Suppressor macrophage treated with lipopolysaccharide for 4 hours (primary cell): ENCODE measurements around the gene KCP.

Experiments
- DNase-seq: peaks from one replicate; pipeline ENCODE4 v3.0.0-alpha.2; 2020

Gene KCP

DNA sequence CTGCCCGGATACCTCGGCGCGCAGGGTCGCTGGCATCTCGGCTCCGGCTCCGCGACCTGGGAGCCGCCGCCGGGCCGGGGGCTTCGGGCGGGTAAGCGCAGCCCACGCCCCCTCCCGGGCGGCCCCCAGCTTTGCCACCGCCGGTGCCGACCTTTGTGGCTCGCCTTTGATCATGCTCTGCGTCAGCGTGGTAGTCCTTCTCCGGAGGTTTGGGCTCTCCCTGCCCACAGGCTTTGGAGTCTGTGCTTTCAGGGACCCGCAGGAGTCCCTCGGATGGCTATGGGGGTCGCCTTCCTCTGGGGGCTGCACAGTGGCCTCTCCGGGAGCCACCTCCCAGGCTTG is 40.6 kb downstream of the KCP start:
- DNase-seq, result no peak

- DNase-seq, result peak; percentile 37
Measured at GRCh38 chr7:128869138-128869943, 41.2 kb downstream of the KCP start.

GRCh38 chr7:128868624-128869137 is 41.8 kb downstream of the KCP start:
- no peak for DNase-seq

- no peak for DNase-seq
Measured at GRCh38 chr7:128867842-128868623, 42.5 kb downstream of the KCP start.

DNA sequence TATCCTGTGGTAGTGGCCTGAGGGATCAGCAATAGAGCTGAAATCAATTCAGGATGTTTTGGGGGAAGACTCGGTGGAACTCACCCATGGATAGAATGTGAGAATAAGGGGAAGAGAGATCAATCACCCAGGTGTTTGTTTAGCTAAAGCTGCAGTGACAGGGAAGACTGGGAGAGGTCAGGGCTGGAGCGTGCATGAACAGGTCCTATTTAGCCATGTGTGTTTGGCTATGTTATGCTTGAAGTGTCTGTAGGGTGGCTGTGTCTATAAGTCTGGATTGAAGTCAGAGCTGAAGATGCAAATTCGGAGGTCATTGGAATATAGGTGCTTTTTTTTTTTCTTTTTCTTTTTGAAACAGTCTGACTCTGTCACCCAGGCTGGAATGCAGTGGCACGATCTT is 43.3 kb downstream of the KCP start:
- DNase-seq, result no peak

- DNase-seq, result no peak
Measured at GRCh38 chr7:128865996-128866877, 44.3 kb downstream of the KCP start.

DNA sequence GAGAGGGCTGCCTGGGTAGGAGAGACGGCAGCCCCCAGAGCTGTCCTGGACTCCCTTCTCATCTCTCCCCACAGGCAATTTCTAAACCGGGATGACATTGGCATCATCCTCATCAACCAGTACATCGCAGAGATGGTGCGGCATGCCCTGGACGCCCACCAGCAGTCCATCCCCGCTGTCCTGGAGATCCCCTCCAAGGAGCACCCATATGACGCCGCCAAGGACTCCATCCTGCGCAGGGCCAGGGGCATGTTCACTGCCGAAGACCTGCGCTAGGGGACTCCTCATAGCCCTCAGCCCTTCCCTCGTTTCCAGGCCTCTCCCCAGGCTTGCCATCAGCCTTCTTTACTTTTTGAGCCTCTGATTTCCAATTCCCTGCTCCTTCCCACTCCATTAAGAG is 45.2 kb downstream of the KCP start:
- DNase-seq, result no peak

DNA sequence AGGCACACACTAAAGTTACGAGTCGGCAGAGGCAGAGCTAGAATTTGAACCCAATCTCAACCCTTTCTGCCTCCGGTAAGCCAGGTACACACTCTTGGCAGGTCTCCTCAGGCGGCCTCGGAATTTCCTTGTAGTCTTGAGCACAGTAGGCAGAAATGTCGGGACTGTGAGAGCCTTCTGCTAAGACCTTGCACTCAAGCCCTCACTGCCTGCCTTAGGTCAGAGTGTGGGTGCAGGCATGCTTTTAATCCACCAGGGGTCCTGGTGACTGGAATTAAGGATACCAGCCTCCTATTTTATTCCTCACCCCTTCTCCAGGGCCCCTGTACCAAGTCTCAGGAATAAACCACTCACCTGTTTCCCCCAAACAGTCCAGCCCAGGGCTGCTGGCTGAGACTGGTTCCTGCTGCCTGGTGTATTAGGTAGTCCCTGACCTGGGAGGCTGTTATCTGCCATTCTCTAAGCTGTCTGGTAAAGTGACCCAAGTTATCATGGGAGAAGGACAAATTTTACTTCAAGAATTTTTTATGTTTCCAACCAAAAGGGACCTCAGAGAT is 47.0 kb downstream of the KCP start:
- peak; percentile 66 for DNase-seq

- peak; percentile 99 for DNase-seq
Measured at GRCh38 chr7:128862571-128863432, 47.7 kb downstream of the KCP start, which contains the start of gene ATP6V1F. Gene ATP6V1F (plus strand): TSS chr7:128862856. CDS start chr7:128862905, 49 bp downstream.

DNA sequence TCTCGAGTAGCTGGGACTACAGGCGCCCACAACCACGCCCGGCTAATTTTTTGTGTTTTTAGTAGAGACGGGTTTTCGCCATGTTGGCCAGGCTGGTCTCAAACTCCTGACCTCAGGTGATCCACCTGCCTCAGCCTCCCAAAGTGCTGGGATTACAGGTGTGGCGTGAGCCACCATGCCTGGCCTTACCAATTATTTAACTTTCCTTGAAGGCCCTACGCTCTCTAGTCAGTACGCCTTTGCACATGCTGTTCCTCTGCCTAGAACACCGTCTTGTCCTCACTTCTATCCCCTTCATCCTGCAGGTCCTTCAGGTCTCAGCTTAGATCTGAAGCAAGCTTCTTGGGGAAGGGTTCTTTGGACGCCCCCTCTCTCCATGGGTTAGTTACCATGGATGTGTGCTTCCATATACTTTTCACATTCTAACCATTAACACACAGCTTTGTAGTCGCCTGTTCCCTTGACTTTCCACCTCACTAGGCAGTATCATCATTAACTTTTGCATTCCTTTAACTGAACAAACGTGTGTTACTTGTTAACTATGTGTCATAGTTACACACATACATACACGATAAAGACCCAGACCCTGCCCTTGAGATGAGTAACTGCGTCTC is 48.4 kb downstream of the KCP start:
- no peak for DNase-seq

- DNase-seq, result no peak
Measured at GRCh38 chr7:128860158-128861073, 50.1 kb downstream of the KCP start.

GRCh38 chr7:128859232-128860157 is 51.0 kb downstream of the KCP start:
- DNase-seq, result no peak

GRCh38 chr7:128858380-128859231 is 51.9 kb downstream of the KCP start:
- DNase-seq, result no peak

GRCh38 chr7:128856001-128856718 is 54.3 kb downstream of the KCP start:
- DNase-seq, result no peak

GRCh38 chr7:128855559-128855958 is 55.0 kb downstream of the KCP start:
- no peak for DNase-seq

GRCh38 chr7:128854396-128854795 is 56.1 kb downstream of the KCP start:
- DNase-seq, result no peak

DNA sequence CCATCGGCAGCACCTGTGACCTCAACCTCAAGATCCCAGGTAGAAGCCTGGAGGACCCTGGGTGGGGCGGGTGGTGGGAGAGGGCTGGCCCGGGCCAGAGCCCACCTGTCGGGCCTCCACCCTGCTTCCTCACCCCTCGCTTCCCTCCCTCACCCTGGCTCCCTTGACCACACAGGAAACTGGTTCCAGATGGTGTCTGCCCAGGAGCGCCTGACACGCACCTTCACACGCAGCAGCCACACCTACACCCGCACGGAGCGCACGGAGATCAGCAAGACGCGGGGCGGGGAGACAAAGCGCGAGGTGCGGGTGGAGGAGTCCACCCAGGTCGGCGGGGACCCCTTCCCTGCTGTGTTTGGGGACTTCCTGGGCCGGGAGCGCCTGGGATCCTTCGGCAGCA is 56.7 kb downstream of the KCP start:
- DNase-seq, result no peak
